Measurements from ENCODE around the gene TMEM135.
"Not testable (repeated sequence)": the region's sequence is repeated elsewhere in the genome, so short reads cannot be mapped to it uniquely, and the experiment has no call there.

TMEM135 gene

DNA sequence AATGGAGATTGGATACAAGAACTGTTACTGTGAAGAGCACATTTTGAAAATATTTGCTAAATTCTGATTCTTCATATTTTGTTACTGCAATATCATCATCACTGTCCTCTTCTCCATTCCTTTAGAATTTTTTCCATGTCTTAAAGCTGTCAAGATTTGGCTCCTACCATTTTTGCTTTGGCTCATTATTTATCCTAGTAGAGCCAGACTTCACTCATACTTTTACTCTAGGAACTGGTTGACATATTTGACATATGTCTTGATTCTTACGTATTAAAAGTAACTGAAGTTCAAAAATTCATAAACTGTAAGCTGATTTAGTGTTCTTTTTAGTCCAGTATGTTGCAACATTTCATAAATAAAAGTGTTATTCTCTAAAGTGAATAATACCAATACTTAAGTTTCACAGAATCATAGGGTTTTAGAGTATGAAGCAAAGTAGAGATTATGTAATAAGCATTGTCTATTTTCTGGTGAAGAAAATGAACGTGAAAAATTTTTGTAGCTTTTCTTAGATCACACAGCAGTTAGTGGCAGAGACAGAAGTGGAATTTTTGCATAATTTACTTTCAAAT, 225.6 kb downstream of the TMEM135 start:
- in situ Hi-C loops (cut with HindIII; ENCODE audit: low sequenced_read_pairs): no loop called here
- TF ChIP-seq, protein P1, sequence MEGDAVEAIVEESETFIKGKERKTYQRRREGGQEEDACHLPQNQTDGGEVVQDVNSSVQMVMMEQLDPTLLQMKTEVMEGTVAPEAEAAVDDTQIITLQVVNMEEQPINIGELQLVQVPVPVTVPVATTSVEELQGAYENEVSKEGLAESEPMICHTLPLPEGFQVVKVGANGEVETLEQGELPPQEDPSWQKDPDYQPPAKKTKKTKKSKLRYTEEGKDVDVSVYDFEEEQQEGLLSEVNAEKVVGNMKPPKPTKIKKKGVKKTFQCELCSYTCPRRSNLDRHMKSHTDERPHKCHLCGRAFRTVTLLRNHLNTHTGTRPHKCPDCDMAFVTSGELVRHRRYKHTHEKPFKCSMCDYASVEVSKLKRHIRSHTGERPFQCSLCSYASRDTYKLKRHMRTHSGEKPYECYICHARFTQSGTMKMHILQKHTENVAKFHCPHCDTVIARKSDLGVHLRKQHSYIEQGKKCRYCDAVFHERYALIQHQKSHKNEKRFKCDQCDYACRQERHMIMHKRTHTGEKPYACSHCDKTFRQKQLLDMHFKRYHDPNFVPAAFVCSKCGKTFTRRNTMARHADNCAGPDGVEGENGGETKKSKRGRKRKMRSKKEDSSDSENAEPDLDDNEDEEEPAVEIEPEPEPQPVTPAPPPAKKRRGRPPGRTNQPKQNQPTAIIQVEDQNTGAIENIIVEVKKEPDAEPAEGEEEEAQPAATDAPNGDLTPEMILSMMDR (IDR thresholded peaks at IDR 0.05; ENCODE audit: low read depth, low read length): no peak
- no peak overlapping the region for H3K4me3 ChIP-seq (ENCODE audit: low read depth, low read length)
- no peak for DNase-seq (ENCODE audit: low read depth, low spot score)

DNA sequence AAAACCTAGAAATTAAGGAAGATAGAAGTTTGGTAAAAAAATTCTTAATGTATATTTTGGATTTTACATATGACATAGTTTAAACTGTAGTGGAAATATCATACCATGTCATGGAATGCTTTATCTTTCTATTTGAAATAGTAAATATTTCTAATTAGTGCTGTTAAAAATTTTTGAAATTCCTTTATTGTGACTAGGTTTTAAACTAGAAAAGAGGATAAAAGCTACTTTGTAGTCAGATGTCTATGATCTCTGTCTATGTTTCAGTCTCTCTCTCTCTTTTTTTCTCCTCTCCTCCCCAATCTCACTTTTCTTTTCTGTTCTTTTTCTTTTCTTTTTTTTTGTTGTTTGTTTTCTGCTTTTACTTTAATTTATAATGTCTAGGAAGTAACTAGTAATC, 226.2 kb downstream of the TMEM135 start:
- no peak for DNase-seq (ENCODE audit: low read depth, low spot score)
- in situ Hi-C loops (cut with HindIII; ENCODE audit: low sequenced_read_pairs): no loop called here
- H3K4me3 ChIP-seq (ENCODE audit: low read depth, low read length): no peak overlapping the region
- TF ChIP-seq, protein P1 (IDR thresholded peaks at IDR 0.05; ENCODE audit: low read depth, low read length): no peak

DNA sequence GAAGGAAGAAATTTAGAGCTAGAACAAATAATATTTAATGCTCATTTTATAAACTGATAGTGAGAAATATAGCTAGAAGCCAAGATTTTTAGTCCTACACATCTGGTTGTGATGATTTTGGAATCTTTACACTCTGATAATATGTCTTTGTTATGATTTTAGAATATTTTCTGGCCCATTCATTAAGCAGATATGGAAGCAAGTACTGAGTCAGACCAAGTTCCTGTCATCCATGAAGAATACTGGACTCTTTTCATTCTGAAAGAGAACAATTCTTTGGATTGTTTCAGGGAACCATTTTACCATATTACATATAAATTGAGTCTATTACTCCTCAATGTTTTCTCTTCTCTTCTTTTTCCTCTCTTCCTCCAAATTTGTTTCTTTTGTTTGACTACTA, 227.4 kb downstream of the TMEM135 start:
- in situ Hi-C loops (cut with HindIII; ENCODE audit: low sequenced_read_pairs): no loop called here
- TF ChIP-seq, protein P1 (IDR thresholded peaks at IDR 0.05; ENCODE audit: low read depth, low read length): no peak
- H3K4me3 ChIP-seq (ENCODE audit: low read depth, low read length): no peak overlapping the region
- DNase-seq (ENCODE audit: low read depth, low spot score): peak; percentile 19

DNA sequence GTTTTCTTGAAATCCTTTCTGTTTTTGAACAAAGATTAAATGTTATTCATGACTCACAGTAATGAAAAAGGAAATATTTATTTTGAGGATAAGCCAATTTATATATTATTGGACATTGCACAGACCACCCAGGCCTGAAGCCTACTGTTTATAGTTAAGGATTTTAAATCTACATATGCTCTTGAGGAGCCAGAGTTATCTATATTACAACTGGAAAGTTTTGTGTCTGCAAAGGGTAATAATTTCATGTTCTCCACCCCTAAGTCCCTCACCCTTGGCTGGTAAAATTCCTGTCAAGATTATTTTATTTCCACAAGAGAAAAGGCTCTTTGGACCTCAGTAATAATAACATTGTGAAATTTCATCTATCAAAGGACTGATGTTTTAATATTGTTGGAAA, 228.2 kb downstream of the TMEM135 start:
- no peak for DNase-seq (ENCODE audit: low read depth, low spot score)
- H3K4me3 ChIP-seq (ENCODE audit: low read depth, low read length): no peak overlapping the region
- in situ Hi-C loops (cut with HindIII; ENCODE audit: low sequenced_read_pairs): no loop called here
- TF ChIP-seq, protein P1 (IDR thresholded peaks at IDR 0.05; ENCODE audit: low read depth, low read length): no peak

DNA sequence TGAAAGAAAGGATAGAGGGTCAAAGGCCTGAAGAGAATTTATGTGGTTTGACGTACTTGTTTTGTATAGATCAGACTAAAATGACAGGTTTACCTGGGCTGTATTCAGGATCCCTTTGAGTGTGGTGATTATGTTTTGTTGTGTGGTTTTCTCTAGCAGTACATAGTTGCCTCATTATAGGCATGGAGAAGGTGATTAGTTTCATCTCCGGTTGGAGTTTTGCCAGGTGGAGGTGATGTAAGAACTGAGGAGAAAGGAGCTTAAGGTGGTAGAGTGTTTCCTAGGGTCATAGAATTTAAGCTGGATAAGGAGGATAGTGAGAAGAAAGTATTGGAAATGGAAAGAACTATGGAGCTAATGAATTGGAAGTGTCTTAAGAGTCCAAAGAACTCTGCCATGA, 229.0 kb downstream of the TMEM135 start:
- TF ChIP-seq, protein P1 (IDR thresholded peaks at IDR 0.05; ENCODE audit: low read depth, low read length): no peak

DNA sequence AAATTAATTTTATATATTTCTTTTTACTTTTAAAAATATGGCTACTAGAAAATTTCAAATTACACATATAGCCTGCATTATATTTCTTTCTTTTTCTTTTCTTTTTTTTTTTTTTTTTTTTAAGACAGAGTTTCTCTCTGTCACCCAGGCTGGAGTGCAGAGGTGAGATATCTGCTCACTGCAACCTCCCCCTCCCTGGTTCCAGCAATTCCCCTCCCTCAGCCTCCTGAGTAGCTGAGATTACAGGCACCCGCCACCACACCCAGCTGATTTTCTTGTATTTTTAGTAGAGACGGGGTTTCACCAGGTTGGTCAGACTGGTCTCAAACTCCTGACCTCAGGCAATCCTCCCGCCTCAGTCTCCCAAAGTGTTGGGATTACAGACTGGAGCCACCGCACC, 234.2 kb downstream of the TMEM135 start:
- H3K4me3 ChIP-seq (ENCODE audit: low read depth, low read length); in situ Hi-C loops (cut with HindIII; ENCODE audit: low sequenced_read_pairs); DNase-seq (ENCODE audit: low read depth, low spot score): not testable (repeated sequence)

More for the DNA sequence above, 229.0 kb downstream of the TMEM135 start:
- DNase-seq (ENCODE audit: low read depth, low spot score): no peak
- in situ Hi-C loops (cut with HindIII; ENCODE audit: low sequenced_read_pairs): no loop called here
- no peak overlapping the region for H3K4me3 ChIP-seq (ENCODE audit: low read depth, low read length)

DNA sequence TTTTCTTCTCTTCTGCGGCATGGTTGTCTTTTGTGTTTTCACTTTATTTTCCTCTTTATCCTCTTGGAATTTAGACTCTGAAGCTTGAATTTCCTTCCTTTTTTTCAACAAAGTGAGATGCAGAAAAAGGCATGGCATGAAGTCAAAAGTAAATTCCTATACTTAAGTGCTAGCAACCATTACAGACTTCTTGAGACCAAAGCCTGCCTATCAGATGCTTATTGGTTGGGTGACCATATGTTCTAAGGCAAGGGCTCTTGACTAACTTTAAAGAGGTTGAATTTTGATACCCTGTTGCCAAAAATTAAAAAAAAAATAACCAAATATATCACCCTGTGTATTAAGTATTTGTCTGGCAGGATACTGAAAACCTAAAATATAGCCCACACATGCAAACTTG, 237.4 kb downstream of the TMEM135 start:
- in situ Hi-C loops (cut with HindIII; ENCODE audit: low sequenced_read_pairs): no loop called here

More for the DNA sequence above, 237.4 kb downstream of the TMEM135 start:
- DNase-seq (ENCODE audit: low read depth, low spot score): no peak
- no peak overlapping the region for H3K4me3 ChIP-seq (ENCODE audit: low read depth, low read length)
- TF ChIP-seq, protein P1 (IDR thresholded peaks at IDR 0.05; ENCODE audit: low read depth, low read length): no peak
